K562 (cell line): ENCODE measurements around the gene DUSP23.

ENCODE experiments used
- CBX5 ChIP-seq: IDR thresholded peaks from 2 replicates; pipeline ENCODE4 v1.6.1; 2014; ENCODE audit warnings: low read depth, borderline replicate concordance
- ETV5 ChIP-seq: sonication (generic); formaldehyde crosslinking; IDR thresholded peaks from 2 replicates; pipeline ENCODE4 v1.4.0; 2020; ENCODE audit warnings: low read depth, mild to moderate bottlenecking, missing genetic modification reagents
- FOSL1 ChIP-seq: fragments of 200-800 bp; sonication (Bioruptor generic); conservative IDR thresholded peaks from 2 replicates; pipeline ENCODE4 v1.6.1; 2016; ENCODE audit warnings: missing genetic modification characterization, missing compliant biosample characterization
- POLR2AphosphoS5 ChIP-seq: IDR thresholded peaks from 2 replicates; pipeline ENCODE4 v1.6.1; 2011; ENCODE audit warnings: mild to moderate bottlenecking, low read depth, low read length, moderate library complexity; ENCODE audit not compliant: control insufficient read depth, insufficient read depth
- RBM34 ChIP-seq: fragments of 200-400 bp; formaldehyde crosslinking; IDR thresholded peaks from 2 replicates; pipeline ENCODE4 v1.6.1; 2018; ENCODE audit warnings: low read length, borderline replicate concordance; ENCODE audit not compliant: insufficient read depth
- SMC3 ChIP-seq: conservative IDR thresholded peaks from 2 replicates; pipeline ENCODE4 v1.6.1; 2011; ENCODE audit warnings: low read depth, low read length, improper control_type of control experiment; ENCODE audit not compliant: insufficient read depth
- SPI1 ChIP-seq: IDR thresholded peaks from 2 replicates; pipeline ENCODE4 v1.6.1; 2011; ENCODE audit warnings: low read depth, low read length, control low read depth, borderline replicate concordance
- SREBF2 ChIP-seq: sonication (generic); formaldehyde crosslinking; IDR thresholded peaks from 2 replicates; pipeline ENCODE4 v1.4.0; 2020; ENCODE audit warnings: mild to moderate bottlenecking, missing genetic modification reagents
- U2AF2 ChIP-seq: fragments of 200-400 bp; formaldehyde crosslinking; optimal IDR thresholded peaks from 2 replicates; pipeline ENCODE3; 2017; ENCODE audit warnings: low read depth, mild to moderate bottlenecking, low read length
- ZC3H11A ChIP-seq: IDR thresholded peaks from 2 replicates; pipeline ENCODE4 v1.6.1; 2012; ENCODE audit warnings: low read depth, low read length, improper control_type of control experiment
- TF ChIP-seq, protein P1 (sequence below), 3 experiments: IDR thresholded peaks in 2 of 3; conservative IDR thresholded peaks in 1 of 3; 2 replicates each; pipeline ENCODE4 v1.5.1; 2011 to 2012; ENCODE audit warnings: low read length in 3 of 3, mild to moderate bottlenecking in 3 of 3, control low read depth in 2 of 3, improper control_type of control experiment in 1 of 3, inconsistent platforms in 1 of 3, low read depth in 1 of 3, mixed read lengths in 1 of 3, moderate library complexity in 1 of 3; ENCODE audit not compliant: insufficient read depth in 2 of 3
- TF ChIP-seq, protein P2 (sequence below), 2 experiments: fragments of 450-650 bp in 1 of 2; IDR thresholded peaks; 2 replicates each; pipeline ENCODE4 v1.6.1; 2011 to 2017; ENCODE audit warnings: low read depth in 2 of 2, antibody characterized with exemption in 1 of 2, borderline replicate concordance in 1 of 2, low read length in 1 of 2, mild to moderate bottlenecking in 1 of 2, mixed read lengths in 1 of 2; ENCODE audit not compliant: control insufficient read depth in 1 of 2

DNA sequence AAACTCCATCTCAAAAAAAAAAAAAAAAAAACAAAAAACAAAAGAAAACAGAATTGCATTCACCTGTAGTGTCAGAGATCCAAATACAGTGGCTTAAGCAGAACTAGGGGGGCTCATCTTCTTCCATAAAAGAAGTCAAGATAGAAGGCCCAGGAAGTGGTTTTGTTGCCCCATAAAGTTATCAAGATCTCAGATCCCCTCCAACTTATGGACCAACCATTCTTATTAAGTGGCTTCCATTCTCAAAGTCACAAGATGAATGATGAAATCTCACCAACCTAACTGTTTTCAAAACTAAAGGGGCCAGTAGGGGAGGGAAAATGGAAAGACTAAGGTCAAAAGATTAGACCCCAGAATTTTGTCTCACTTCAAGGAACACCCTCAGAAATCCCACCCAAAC is 30.1 kb upstream of the DUSP23 start:
- TF ChIP-seq CBX5 (no peak), SREBF2 (CRISPR knock-in tag) (no peak), SMC3 (no peak), ETV5 (CRISPR knock-in tag) (no peak), SPI1 (no peak), ZC3H11A (no peak), RBM34 (no peak), FOSL1 (tag) (no peak), U2AF2 (no peak), POLR2AphosphoS5 (no peak)
- TF ChIP-seq, protein P1, sequence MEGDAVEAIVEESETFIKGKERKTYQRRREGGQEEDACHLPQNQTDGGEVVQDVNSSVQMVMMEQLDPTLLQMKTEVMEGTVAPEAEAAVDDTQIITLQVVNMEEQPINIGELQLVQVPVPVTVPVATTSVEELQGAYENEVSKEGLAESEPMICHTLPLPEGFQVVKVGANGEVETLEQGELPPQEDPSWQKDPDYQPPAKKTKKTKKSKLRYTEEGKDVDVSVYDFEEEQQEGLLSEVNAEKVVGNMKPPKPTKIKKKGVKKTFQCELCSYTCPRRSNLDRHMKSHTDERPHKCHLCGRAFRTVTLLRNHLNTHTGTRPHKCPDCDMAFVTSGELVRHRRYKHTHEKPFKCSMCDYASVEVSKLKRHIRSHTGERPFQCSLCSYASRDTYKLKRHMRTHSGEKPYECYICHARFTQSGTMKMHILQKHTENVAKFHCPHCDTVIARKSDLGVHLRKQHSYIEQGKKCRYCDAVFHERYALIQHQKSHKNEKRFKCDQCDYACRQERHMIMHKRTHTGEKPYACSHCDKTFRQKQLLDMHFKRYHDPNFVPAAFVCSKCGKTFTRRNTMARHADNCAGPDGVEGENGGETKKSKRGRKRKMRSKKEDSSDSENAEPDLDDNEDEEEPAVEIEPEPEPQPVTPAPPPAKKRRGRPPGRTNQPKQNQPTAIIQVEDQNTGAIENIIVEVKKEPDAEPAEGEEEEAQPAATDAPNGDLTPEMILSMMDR (IDR thresholded peaks at IDR 0.05 in 2 of 3, conservative IDR thresholded peaks at IDR 0.05 in 1 of 3; ENCODE audit: insufficient read depth in 2 of 3, low read depth in 1 of 3, low read length in 3 of 3): no peak
- TF ChIP-seq, protein P2, sequence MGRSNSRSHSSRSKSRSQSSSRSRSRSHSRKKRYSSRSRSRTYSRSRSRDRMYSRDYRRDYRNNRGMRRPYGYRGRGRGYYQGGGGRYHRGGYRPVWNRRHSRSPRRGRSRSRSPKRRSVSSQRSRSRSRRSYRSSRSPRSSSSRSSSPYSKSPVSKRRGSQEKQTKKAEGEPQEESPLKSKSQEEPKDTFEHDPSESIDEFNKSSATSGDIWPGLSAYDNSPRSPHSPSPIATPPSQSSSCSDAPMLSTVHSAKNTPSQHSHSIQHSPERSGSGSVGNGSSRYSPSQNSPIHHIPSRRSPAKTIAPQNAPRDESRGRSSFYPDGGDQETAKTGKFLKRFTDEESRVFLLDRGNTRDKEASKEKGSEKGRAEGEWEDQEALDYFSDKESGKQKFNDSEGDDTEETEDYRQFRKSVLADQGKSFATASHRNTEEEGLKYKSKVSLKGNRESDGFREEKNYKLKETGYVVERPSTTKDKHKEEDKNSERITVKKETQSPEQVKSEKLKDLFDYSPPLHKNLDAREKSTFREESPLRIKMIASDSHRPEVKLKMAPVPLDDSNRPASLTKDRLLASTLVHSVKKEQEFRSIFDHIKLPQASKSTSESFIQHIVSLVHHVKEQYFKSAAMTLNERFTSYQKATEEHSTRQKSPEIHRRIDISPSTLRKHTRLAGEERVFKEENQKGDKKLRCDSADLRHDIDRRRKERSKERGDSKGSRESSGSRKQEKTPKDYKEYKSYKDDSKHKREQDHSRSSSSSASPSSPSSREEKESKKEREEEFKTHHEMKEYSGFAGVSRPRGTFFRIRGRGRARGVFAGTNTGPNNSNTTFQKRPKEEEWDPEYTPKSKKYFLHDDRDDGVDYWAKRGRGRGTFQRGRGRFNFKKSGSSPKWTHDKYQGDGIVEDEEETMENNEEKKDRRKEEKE (IDR thresholded peaks at IDR 0.05; ENCODE audit: borderline replicate concordance in 1 of 2, control insufficient read depth in 1 of 2, low read depth in 2 of 2, low read length in 1 of 2): no peak
